Stimulated activated CD8-positive, alpha-beta memory T cell treated with anti-CD3 and anti-CD28 coated beads, Interleukin-15, amount 100 ng/mL, for 4 hours (primary cell): ENCODE measurements around the gene NBPF3.
"Not testable (repeated sequence)": the region's sequence is repeated elsewhere in the genome, so short reads cannot be mapped to it uniquely, and the experiment has no call there.

Experiments
- DNase-seq, 2 donors: peaks; one replicate each; pipeline ENCODE4 v3.0.0-alpha.2; 2020; ENCODE audit warnings: low read depth in 2 of 2

Gene NBPF3

GRCh38 chr1:21518774-21519455, 79.0 kb downstream of the NBPF3 start:
- DNase-seq, result no peak

- DNase-seq, result not testable (repeated sequence)
Observed at GRCh38 chr1:21519486-21520070, 79.6 kb downstream of the NBPF3 start.

- no peak for DNase-seq
Observed at GRCh38 chr1:21520899-21521716, 81.2 kb downstream of the NBPF3 start.

- no peak for DNase-seq
Observed at GRCh38 chr1:21521717-21522060, 81.8 kb downstream of the NBPF3 start.

GRCh38 chr1:21522525-21523038, 82.6 kb downstream of the NBPF3 start:
- no peak for DNase-seq

GRCh38 chr1:21523297-21523813, 83.4 kb downstream of the NBPF3 start:
- DNase-seq, result no peak

GRCh38 chr1:21524220-21524619, 84.3 kb downstream of the NBPF3 start:
- DNase-seq, result no peak

- DNase-seq, result no peak
Observed at GRCh38 chr1:21524686-21525339, 84.9 kb downstream of the NBPF3 start.

- no peak for DNase-seq
Observed at GRCh38 chr1:21525340-21525717, 85.4 kb downstream of the NBPF3 start.

GRCh38 chr1:21526441-21526840, 86.5 kb downstream of the NBPF3 start:
- no peak for DNase-seq

GRCh38 chr1:21530368-21531016, 90.6 kb downstream of the NBPF3 start:
- DNase-seq, result no peak

- DNase-seq, result no peak
Observed at GRCh38 chr1:21531241-21531640, 91.3 kb downstream of the NBPF3 start.

- no peak for DNase-seq
Observed at GRCh38 chr1:21532496-21532895, 92.6 kb downstream of the NBPF3 start.

- DNase-seq, result no peak
Observed at GRCh38 chr1:21532992-21533534, 93.1 kb downstream of the NBPF3 start.

- no peak for DNase-seq
Observed at GRCh38 chr1:21534146-21534545, 94.2 kb downstream of the NBPF3 start.
